IMR-90 (cell line): ENCODE data around the gene TBCD.

Experiments
- BHLHE40 ChIP-seq: fragments of 150-350 bp; IDR thresholded peaks from 2 replicates; pipeline ENCODE4 v1.6.1; 2016; ENCODE audit warnings: mild to moderate bottlenecking, low read depth, low read length
- CEBPB ChIP-seq: IDR thresholded peaks from 2 replicates; pipeline ENCODE4 v1.6.1; 2012; ENCODE audit warnings: low read depth, low read length, improper control_type of control experiment
- CHD1 ChIP-seq: IDR thresholded peaks from 2 replicates; pipeline ENCODE4 v1.6.1; 2012; ENCODE audit warnings: low read depth, low read length, improper control_type of control experiment
- FOS ChIP-seq: fragments of 150-350 bp; IDR thresholded peaks from 2 replicates; pipeline ENCODE4 v1.6.1; 2016; ENCODE audit warnings: low read depth, low read length
- MAFK ChIP-seq: IDR thresholded peaks from 2 replicates; pipeline ENCODE4 v1.6.1; 2012; ENCODE audit warnings: low read depth, low read length, improper control_type of control experiment
- MXI1 ChIP-seq: IDR thresholded peaks from 2 replicates; pipeline ENCODE4 v1.6.1; 2012; ENCODE audit warnings: low read depth, mild to moderate bottlenecking, low read length, moderate library complexity, borderline replicate concordance
- NFE2L2 ChIP-seq: fragments of 150-350 bp; IDR thresholded peaks from 2 replicates; pipeline ENCODE4 v1.6.1; 2016; ENCODE audit warnings: low read depth, mild to moderate bottlenecking, low read length
- POLR2A ChIP-seq: IDR thresholded peaks from 2 replicates; pipeline ENCODE4 v1.6.1; 2012; ENCODE audit warnings: mild to moderate bottlenecking, low read depth, low read length
- RAD21 ChIP-seq: IDR thresholded peaks from 2 replicates; pipeline ENCODE4 v1.6.1; 2012; ENCODE audit warnings: low read length, improper control_type of control experiment
- RCOR1 ChIP-seq: IDR thresholded peaks from 2 replicates; pipeline ENCODE4 v1.6.1; 2012; ENCODE audit warnings: mild to moderate bottlenecking, low read length, improper control_type of control experiment; ENCODE audit not compliant: insufficient replicate concordance
- RFX5 ChIP-seq: IDR thresholded peaks from 2 replicates; pipeline ENCODE4 v1.8.0; 2012; ENCODE audit warnings: low read depth, mild to moderate bottlenecking, low read length, moderate library complexity
- TF ChIP-seq, protein P1 (sequence below): conservative IDR thresholded peaks from 2 replicates; pipeline ENCODE4 v1.5.1; 2012; ENCODE audit warnings: mild to moderate bottlenecking, low read depth, low read length, improper control_type of control experiment
- TF ChIP-seq, protein P2 (sequence below): fragments of 150-350 bp; IDR thresholded peaks from 2 replicates; pipeline ENCODE4 v1.6.1; 2017; ENCODE audit warnings: mild to moderate bottlenecking, antibody characterized with exemption, low read length, low read depth
- TF ChIP-seq, protein P3 (sequence below): fragments of 150-350 bp; IDR thresholded peaks from 2 replicates; pipeline ENCODE4 v1.6.1; 2016; ENCODE audit warnings: low read depth, mild to moderate bottlenecking, low read length, moderate library complexity, borderline replicate concordance

DNA sequence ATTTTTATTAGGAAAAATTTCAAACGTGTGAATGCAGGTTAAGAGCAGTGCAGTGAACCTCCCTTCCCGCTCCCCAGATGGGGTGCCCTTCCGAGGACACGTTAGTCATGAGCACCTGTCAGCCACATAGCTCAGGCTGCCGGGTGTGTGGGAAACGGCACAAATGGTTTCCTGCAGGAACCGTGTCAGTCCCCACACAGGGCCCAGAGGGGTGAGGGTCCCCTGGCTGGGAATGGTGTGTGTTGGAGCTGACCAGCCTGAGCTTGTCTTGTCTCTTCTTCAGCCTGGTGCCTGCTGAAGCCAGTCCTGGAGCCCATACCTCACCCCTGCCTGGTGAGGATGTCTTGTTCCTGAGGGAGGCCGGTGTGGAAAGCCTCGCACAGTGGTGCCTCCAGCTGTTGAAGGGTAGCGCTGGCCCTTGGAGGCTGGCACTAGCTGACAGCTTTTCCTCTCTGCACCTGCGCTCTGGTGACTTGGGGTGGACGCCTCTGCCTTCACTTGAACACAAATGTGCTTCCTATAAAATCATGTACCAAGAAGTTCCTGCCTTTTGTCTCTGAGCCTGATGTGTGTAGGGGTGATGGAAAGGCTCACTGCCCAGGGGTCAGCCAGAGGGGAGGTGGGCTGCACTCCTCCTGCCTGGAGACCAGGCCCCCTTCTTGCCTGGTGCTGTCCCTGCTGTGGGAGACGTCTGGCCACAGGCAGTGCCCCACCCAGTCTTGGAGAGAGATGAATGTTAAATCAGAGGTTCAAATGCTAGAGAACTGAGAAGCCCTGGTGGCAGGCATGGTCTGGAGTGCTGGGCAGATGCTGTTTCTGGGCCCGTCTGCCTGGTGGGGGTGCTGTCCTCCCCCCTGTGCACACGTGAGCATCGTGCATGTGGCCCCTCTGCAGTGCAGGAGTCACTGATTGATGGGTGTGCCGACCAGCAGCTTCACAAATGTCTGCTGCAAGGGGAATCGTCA lies 190.6 kb downstream of the TBCD start:
- no peak for TF ChIP-seq MAFK
- TF ChIP-seq, protein P1, sequence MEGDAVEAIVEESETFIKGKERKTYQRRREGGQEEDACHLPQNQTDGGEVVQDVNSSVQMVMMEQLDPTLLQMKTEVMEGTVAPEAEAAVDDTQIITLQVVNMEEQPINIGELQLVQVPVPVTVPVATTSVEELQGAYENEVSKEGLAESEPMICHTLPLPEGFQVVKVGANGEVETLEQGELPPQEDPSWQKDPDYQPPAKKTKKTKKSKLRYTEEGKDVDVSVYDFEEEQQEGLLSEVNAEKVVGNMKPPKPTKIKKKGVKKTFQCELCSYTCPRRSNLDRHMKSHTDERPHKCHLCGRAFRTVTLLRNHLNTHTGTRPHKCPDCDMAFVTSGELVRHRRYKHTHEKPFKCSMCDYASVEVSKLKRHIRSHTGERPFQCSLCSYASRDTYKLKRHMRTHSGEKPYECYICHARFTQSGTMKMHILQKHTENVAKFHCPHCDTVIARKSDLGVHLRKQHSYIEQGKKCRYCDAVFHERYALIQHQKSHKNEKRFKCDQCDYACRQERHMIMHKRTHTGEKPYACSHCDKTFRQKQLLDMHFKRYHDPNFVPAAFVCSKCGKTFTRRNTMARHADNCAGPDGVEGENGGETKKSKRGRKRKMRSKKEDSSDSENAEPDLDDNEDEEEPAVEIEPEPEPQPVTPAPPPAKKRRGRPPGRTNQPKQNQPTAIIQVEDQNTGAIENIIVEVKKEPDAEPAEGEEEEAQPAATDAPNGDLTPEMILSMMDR = no peak
- no peak for TF ChIP-seq BHLHE40
- TF ChIP-seq RAD21 = no peak
- TF ChIP-seq POLR2A = no peak
- no peak for TF ChIP-seq MXI1
- TF ChIP-seq CEBPB = no peak
- no peak for TF ChIP-seq NFE2L2
- TF ChIP-seq FOS = no peak
- no peak for TF ChIP-seq RCOR1
- no peak for TF ChIP-seq CHD1
- TF ChIP-seq, protein P2, sequence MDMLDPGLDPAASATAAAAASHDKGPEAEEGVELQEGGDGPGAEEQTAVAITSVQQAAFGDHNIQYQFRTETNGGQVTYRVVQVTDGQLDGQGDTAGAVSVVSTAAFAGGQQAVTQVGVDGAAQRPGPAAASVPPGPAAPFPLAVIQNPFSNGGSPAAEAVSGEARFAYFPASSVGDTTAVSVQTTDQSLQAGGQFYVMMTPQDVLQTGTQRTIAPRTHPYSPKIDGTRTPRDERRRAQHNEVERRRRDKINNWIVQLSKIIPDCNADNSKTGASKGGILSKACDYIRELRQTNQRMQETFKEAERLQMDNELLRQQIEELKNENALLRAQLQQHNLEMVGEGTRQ = no peak
- TF ChIP-seq, protein P3, sequence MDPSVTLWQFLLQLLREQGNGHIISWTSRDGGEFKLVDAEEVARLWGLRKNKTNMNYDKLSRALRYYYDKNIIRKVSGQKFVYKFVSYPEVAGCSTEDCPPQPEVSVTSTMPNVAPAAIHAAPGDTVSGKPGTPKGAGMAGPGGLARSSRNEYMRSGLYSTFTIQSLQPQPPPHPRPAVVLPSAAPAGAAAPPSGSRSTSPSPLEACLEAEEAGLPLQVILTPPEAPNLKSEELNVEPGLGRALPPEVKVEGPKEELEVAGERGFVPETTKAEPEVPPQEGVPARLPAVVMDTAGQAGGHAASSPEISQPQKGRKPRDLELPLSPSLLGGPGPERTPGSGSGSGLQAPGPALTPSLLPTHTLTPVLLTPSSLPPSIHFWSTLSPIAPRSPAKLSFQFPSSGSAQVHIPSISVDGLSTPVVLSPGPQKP = no peak
- TF ChIP-seq RFX5 = no peak
